Activated T-helper 2 cell treated with anti-CD3 and anti-CD28 coated beads, Interferon-gamma antibody, Interleukin-2, Interleukin-4, amounts not matched to agents 10 μg/mL and 5 μg/mL and 100 μg/mL, durations not matched to agents 14 hours and 24 hours and 36 hours (primary cell): Measurements from ENCODE around the gene FRG1. TPM values are rescaled to one million over a fixed set of nuclear protein-coding genes. Genes with fewer than 3 reads are reported as not detected.
A peak's percentile ranks its signal among the peaks of the same experiment; 100 is the strongest.
"Not testable (repeated sequence)": the region's sequence is repeated elsewhere in the genome, so short reads cannot be mapped to it uniquely, and the experiment has no call there.

Source experiments
- DNase-seq: peaks from one replicate; pipeline ENCODE4 v3.0.0; 2021; ENCODE audit warnings: low spot score
- H3K27ac Mint-ChIP-seq: one replicate; pipeline ENCODE4 v1.8.0; 2021; ENCODE audit warnings: mixed read lengths
- H3K27me3 Mint-ChIP-seq: one replicate; pipeline ENCODE4 v1.8.0; 2021; ENCODE audit warnings: low read depth, mixed read lengths
- H3K36me3 Mint-ChIP-seq: one replicate; pipeline ENCODE4 v1.8.0; 2021; ENCODE audit warnings: low read depth, mixed read lengths
- H3K4me1 Mint-ChIP-seq: one replicate; pipeline ENCODE4 v1.8.0; 2021; ENCODE audit warnings: low read depth, mixed read lengths
- H3K4me3 Mint-ChIP-seq: one replicate; pipeline ENCODE4 v1.8.0; 2021; ENCODE audit warnings: low read depth, mild to moderate bottlenecking, moderate library complexity, mixed read lengths
- H3K9me3 Mint-ChIP-seq: one replicate; pipeline ENCODE4 v1.8.0; 2021; ENCODE audit warnings: mixed read lengths
- intact Hi-C: fragments of 100-400 bp; cut with micrococcal nuclease; formaldehyde crosslinking; loops from one replicate; pipeline ENCODE4 v1.15.1; 2023
- total RNA-seq: library from RNA; stranded (reverse); gene quantifications from 2 replicates; pipeline ENCODE4 v1.2.3, GENCODE V29; 2022

The FRG1 gene
- 78.8 and 83.5 TPM in 2 replicates for total RNA-seq

DNA sequence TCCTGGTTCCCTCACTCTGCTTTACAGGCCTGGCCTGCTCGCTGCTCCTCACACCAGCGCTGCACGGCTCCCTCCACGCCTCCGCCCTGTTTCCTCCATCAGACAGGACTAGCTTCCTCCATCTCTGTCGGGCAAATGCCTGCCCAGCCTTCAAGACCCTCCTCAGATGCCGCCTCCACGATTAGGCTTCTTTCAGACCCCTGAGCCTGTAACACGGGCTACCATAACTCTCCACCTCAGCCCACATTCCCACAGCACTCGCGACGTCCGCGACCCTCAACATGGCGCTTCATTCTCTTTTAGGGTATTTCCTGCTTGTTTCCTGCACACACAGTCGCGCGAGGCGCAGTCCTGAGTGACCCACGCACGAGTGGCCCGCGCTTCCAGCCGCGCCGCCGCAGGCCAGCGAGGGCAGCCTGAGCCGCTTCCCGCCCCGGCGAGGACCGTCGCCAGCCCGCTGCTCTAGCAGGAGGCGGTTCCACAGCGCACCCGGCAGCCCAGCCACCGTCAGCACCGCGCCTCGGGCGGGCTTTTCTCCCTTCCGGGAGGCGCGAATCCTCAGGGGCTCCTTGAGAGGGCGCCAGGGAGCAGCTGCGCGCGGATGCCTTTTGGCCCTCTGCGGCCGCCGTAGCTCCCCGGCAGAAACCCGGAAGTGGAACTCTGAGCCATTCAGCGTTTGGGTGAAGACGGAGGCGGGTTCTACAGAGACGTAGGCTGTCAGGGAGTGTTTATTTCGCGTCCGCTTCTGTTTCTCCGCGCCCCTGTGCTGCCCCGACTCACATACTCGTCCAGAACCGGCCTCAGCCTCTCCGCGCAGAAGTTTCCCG lies at the start of gene FRG1:
Gene FRG1, plus strand, starts transcription at position 695 of the 827 bp plus-strand sequence. CDS start 138 bp downstream, outside the sequence.
- H3K4me1 Mint-ChIP-seq, result peaks cover 41% of the 10 kb centered on the region
- peak within 1 kb of the TSS; percentile 91 for H3K27ac Mint-ChIP-seq
- H3K27me3 Mint-ChIP-seq, result no peaks in the 10 kb centered on the region
- H3K36me3 Mint-ChIP-seq, result peaks cover 56% of the 10 kb centered on the region
- peaks cover 16% of the 10 kb centered on the region for H3K9me3 Mint-ChIP-seq
- intact Hi-C loops, result no loop called here
- H3K4me3 Mint-ChIP-seq, result peak within 1 kb of the TSS; percentile 81
- DNase-seq, result peak; percentile 96

DNA sequence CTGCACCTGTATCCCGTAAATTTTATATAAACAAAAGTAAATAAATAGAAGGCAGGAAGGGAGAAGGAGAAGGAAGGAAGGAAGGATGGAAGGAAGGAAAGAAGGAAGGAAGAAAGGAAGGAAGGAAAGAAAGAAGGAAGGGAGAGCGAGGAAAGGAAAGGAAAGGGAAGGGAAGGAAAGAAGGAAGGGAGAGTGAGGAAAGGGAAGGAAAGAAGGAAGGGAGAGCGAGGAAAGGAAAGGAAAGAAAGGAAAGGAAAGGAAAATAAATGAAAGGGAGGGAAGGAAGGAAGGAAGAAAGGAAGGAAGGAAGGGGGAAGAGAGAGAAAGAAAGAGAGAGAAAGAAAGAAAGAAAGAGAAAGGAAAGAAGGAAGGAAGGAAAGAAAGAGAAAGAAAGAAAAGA lies 43.0 kb upstream of the FRG1 start:
- intact Hi-C loops, result no loop called here
- H3K36me3 Mint-ChIP-seq, result no peaks in the 10 kb centered on the region
- H3K9me3 Mint-ChIP-seq, result no peaks in the 10 kb centered on the region
- no peak overlapping the region for H3K27ac Mint-ChIP-seq
- peaks cover 5% of the 10 kb centered on the region for H3K4me1 Mint-ChIP-seq
- H3K27me3 Mint-ChIP-seq, result no peaks in the 10 kb centered on the region
- DNase-seq, result no peak
- no peak overlapping the region for H3K4me3 Mint-ChIP-seq

DNA sequence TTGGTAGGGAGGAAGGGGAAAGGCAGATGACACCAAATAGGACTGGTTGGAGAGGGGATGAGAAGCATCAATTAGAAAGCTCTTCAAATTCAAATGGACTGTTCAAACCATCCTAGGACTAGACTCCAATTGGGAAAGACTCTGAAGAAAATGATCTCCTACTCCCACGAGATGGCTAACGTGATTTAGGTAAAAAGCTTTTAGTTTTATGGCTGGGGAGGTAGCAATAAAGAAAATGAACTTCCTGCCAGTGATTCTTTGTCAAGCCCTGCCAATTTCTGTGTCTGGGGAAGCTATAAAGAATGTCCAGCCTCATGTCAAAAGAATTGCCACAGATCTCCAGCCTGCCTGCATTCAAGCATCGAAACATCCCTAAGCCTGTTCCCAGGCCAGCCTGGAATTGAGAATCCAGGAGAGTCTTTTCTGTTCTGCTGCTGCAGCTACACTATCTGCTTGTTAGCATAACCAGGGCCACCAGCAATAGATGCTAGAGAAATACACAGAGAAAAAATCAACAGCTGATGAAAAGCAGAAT lies 41.1 kb upstream of the FRG1 start:
- DNase-seq, H3K27me3 Mint-ChIP-seq, H3K27ac Mint-ChIP-seq, H3K4me3 Mint-ChIP-seq, H3K4me1 Mint-ChIP-seq, H3K36me3 Mint-ChIP-seq, H3K9me3 Mint-ChIP-seq, intact Hi-C loops: not testable (repeated sequence)

DNA sequence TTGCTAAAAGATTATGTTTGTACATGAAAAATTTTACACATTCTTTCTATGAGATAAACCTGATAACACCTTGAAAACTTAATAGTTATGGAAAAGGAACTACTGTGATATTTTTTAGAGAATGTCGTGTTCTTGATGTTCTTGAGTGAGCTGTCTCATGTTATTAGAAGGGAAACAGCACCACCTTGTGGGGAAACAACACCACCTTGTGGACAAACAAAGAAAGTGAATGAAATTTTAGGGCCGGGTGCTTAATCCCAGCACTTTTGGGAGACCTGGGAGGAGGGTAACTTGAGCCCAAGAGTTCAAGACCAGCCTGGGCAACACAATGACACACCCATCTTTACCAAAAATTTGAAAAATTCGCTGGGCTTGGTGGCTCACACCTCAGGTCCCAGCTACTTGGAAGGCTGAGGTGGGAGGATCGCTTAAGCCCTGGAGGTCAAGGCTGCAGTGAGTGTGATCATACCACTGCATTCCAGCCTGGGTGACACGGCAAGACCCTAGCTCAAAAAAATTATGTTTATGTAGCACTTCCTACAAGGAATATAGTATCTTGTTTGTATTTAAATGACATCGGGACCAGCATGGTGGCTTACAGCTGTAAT lies 36.1 kb upstream of the FRG1 start:
- H3K27me3 Mint-ChIP-seq, H3K36me3 Mint-ChIP-seq, H3K27ac Mint-ChIP-seq, H3K9me3 Mint-ChIP-seq, intact Hi-C loops, H3K4me1 Mint-ChIP-seq, H3K4me3 Mint-ChIP-seq: not testable (repeated sequence)
- DNase-seq, result peak; percentile 16

DNA sequence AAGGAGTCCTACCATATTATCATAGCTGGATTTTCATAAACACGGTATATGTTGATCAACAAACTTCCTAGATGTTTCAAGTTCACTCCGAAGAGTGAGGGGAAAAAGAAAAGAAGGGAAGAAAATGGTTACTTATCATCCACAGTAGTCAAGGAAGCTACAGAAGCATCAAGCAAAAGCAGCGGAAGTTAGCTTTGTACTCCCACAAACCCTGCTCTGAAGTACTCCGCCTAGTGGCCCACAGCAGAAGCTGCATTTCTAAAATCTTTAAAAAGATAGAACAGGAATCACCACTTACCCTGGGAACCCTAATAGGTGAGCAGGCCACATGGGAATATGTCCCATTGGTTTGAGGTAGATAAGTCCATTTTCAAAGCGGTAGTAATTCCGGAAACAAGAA lies 28.5 kb upstream of the FRG1 start:
- DNase-seq, result no peak
- H3K4me3 Mint-ChIP-seq, result no peak overlapping the region
- H3K9me3 Mint-ChIP-seq, result peaks cover 3% of the 10 kb centered on the region
- no peak overlapping the region for H3K27ac Mint-ChIP-seq
- H3K27me3 Mint-ChIP-seq, result peaks cover 5% of the 10 kb centered on the region
- H3K36me3 Mint-ChIP-seq, result no peaks in the 10 kb centered on the region
- intact Hi-C loops, result no loop called here
- H3K4me1 Mint-ChIP-seq, result no peaks in the 10 kb centered on the region

DNA sequence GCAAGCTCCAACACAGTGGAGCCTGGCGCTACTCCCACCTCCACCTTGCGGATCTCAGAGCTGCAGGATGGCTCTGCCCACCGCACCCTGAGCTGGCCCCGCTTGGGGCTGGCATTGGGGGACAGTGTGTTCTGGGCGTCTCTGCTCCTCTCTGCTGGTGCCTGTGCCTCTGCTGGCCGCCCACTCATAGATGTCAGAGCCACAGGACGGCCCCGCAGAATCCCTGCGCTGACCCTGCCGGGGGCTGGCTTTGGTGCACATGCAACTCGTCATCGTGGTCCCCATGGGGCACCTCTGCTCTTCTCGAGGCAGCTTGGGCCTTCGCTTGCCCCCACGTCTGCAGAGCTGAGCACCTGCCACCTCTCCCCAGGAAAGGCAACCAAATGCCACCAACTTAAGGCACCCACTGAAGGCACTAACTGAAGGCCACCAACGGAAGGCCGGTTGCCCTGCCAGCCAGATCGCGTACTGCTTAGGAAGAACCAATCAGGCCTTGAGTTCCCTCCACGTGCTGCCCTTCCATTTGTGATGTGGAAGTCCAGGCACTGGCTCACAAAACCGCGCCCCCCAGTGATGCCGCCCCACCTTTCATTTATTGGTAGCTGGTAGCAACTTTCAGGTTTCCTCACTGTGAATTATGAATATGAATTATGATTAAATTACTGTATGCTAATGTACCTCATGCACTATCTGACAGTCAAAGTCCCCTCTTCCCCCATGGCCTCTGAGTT lies 23.3 kb upstream of the FRG1 start:
- Mint-ChIP-seq H3K4me1 (no peaks in the 10 kb centered on the region), H3K4me3 (no peak overlapping the region), H3K27ac (no peak overlapping the region), H3K27me3 (no peaks in the 10 kb centered on the region), H3K9me3 (peaks cover 30% of the 10 kb centered on the region), H3K36me3 (peaks cover 25% of the 10 kb centered on the region)
- intact Hi-C loops, result no loop called here
- DNase-seq, result no peak

DNA sequence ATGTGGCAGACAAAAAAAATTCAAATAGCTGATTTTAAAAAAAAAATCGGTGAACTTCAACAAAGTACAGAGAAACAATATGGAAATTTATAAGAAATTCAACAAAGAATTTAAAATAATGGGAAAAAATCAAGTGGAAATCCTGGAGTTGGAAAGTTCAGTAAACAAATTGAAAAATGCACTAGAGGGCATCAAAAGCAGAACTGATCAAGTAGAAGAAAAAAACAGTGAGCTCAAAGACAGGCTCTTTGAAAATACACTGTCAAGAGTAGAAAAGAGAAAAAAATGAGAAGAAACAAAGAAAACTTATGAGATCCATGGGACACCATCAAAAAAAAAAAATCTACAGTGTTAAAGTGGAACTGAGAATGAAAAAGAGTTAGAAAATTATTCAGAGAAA lies 19.6 kb upstream of the FRG1 start:
- intact Hi-C loops, result no loop called here
- Mint-ChIP-seq H3K9me3 (peaks cover 41% of the 10 kb centered on the region), H3K4me3 (no peak overlapping the region), H3K27ac (no peak overlapping the region), H3K27me3 (no peaks in the 10 kb centered on the region), H3K4me1 (no peaks in the 10 kb centered on the region), H3K36me3 (peaks cover 32% of the 10 kb centered on the region)
- DNase-seq, result no peak

DNA sequence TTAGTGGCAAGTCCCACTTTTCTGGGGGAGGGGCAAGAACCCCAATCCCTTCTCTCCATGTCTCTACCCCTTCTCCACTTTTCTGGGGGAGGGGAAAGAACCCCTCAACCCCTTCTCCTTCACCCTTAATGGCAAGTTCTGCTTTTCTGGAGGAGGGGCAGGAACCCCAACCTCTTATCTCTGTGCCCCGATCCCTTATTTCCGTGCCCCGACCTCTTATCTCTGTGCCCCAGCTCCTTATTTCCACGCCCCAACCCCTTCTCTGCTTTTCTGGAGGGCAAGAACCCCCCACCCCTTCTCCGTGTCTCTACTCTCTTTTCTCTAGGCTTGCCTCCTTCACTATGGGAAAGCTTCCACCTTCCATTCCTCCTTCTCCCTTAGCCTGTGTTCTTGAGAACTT lies 13.9 kb upstream of the FRG1 start:
- H3K27me3 Mint-ChIP-seq, H3K4me3 Mint-ChIP-seq, H3K36me3 Mint-ChIP-seq, H3K27ac Mint-ChIP-seq, H3K4me1 Mint-ChIP-seq, DNase-seq, intact Hi-C loops: not testable (repeated sequence)
- H3K9me3 Mint-ChIP-seq, result peaks cover 26% of the 10 kb centered on the region

DNA sequence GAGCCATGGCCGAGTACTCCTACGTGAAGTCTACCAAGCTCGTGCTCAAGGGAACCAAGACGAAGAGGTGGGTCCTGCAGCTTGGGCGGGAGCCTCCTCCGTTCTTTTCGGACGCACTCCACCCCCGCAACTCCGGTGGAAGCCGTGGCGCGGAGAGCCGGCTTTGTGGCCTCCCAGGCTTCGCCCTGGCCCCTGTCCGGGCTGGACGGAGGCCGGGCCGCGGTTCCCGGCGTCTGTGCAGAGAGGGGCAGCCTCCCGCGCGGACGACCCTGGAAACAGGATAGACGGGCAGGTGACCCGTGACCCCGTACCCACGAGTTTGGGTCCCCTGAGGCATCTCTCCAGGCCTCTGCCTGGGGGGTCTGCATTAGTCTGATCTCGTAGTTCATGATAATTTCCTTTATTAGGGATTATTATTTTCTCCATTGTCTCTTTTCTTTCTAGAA lies 356 bp downstream of the FRG1 start:
- H3K36me3 Mint-ChIP-seq, result peaks cover 63% of the 10 kb centered on the region
- no peak for DNase-seq
- peaks cover 16% of the 10 kb centered on the region for H3K9me3 Mint-ChIP-seq
- peak overlapping the region; percentile 81 for H3K4me3 Mint-ChIP-seq
- no peaks in the 10 kb centered on the region for H3K27me3 Mint-ChIP-seq
- peaks cover 46% of the 10 kb centered on the region for H3K4me1 Mint-ChIP-seq
- peak overlapping the region; percentile 91 for H3K27ac Mint-ChIP-seq
- intact Hi-C loops, result no loop called here

DNA sequence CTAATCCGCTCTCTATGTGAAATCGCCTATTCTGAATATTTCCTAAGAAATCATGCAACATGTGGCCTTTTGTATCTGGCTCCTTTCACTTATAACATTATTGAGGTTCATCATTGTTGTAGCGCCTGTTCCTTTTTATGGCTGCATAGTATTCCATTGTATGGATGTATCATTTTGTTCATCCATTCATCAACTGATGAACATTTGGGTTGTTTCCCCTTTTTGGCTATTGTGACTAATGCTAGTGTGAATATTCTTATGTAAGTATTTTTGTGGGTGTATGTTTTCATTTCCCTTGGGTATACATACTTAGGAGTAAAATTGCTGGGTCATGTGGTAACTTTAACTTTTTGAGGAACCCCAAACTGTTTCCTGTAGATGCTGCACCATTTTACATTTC lies 1.7 kb downstream of the FRG1 start:
- Mint-ChIP-seq H3K27ac (peak overlapping the region; percentile 42), H3K36me3 (peaks cover 62% of the 10 kb centered on the region), H3K4me3 (peak overlapping the region; percentile 80), H3K4me1 (peaks cover 55% of the 10 kb centered on the region), H3K9me3 (peaks cover 16% of the 10 kb centered on the region)
- DNase-seq, intact Hi-C loops, H3K27me3 Mint-ChIP-seq: not testable (repeated sequence)

DNA sequence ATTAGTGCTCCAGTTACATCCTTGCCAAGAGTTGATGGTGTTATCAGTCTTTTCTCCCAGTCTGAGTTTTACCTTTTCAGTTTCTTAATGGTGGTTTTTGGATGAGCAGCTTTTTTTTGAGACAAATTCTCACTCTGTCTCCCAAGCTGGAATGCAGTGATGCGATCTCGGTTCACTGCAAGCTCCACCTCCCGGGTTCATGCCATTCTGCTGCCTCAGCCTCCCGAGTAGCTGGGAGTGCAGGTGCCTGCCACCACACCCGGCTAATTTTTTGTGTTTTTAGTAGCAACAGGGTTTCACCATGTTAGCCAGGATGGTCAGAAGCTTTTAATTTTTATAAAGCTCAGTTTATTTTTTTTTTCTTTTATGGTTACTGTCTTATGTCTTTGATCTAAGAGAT lies 3.4 kb downstream of the FRG1 start:
- H3K27ac Mint-ChIP-seq, intact Hi-C loops, H3K27me3 Mint-ChIP-seq, DNase-seq, H3K4me3 Mint-ChIP-seq: not testable (repeated sequence)
- Mint-ChIP-seq H3K36me3 (peaks cover 60% of the 10 kb centered on the region), H3K9me3 (peaks cover 15% of the 10 kb centered on the region), H3K4me1 (peaks cover 52% of the 10 kb centered on the region)

DNA sequence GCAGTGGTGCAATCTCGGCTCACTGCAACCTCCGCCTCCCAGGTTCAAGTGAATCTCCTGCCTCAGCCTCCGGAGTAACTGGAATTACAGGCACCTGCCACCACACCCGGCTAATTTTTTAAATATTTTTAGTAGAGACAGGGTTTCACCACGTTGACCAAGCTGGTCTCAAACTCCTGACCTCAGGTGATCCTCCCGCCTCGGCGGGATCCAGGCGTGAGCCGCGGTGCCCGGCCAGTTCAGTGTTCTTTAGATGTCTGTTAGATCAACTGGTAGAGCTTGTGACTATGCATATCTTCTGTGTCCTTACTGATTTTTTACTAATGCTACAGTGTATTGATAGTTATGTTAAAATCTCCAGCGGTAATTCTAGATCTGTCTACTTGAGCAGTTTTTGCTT lies 6.2 kb downstream of the FRG1 start:
- H3K4me1 Mint-ChIP-seq, result peaks cover 37% of the 10 kb centered on the region
- H3K27me3 Mint-ChIP-seq, DNase-seq, intact Hi-C loops, H3K4me3 Mint-ChIP-seq, H3K27ac Mint-ChIP-seq, H3K9me3 Mint-ChIP-seq: not testable (repeated sequence)
- H3K36me3 Mint-ChIP-seq, result peaks cover 52% of the 10 kb centered on the region
